Lower leg skin (tissue), 3 donors: ENCODE data around the gene OSBPL3.

Experiments
- CTCF ChIP-seq, 3 donors: fragments of 450-650 bp; IDR thresholded peaks; one replicate each; pipeline ENCODE4 v1.5.1; 2016; ENCODE audit warnings: antibody characterized with exemption in 3 of 3, mild to moderate bottlenecking in 3 of 3, moderate library complexity in 2 of 3
- POLR2A ChIP-seq, 2 donors: fragments of 450-650 bp; IDR thresholded peaks; one replicate each; pipeline ENCODE4 v1.6.1; 2016 to 2017; ENCODE audit warnings: antibody characterized with exemption in 2 of 2, mild to moderate bottlenecking in 1 of 2, moderate library complexity in 1 of 2

- TF ChIP-seq CTCF (IDR thresholded peaks at IDR 0.05): no peak
- no peak for TF ChIP-seq POLR2A (IDR thresholded peaks at IDR 0.05)
Observed at GRCh38 chr7:25026156-25026555, 46.2 kb upstream of the OSBPL3 start.
